HG03342 (cell line): ENCODE data around the gene DLG5.

ENCODE experiments used
- ATAC-seq: cut with Tn5 transposase; IDR thresholded peaks from one replicate; pipeline ENCODE4 v1.9.1; 2021; ENCODE audit warnings: mild to moderate bottlenecking, moderate library complexity; ENCODE audit not compliant: unreplicated experiment

Gene DLG5

GRCh38 chr10:77844713-77845445 lies 81.7 kb downstream of the DLG5 start:
- ATAC-seq, result no peak

GRCh38 chr10:77844177-77844576 lies 82.4 kb downstream of the DLG5 start:
- ATAC-seq, result no peak

GRCh38 chr10:77843264-77843663 lies 83.3 kb downstream of the DLG5 start:
- ATAC-seq, result no peak

GRCh38 chr10:77842652-77843212 lies 83.8 kb downstream of the DLG5 start:
- no peak for ATAC-seq

- no peak for ATAC-seq
These were observed 84.7 kb downstream of the DLG5 start for GRCh38 chr10:77841711-77842375.

GRCh38 chr10:77840636-77841035 lies 85.9 kb downstream of the DLG5 start:
- ATAC-seq, result no peak

GRCh38 chr10:77837925-77838595 lies 88.5 kb downstream of the DLG5 start:
- ATAC-seq, result no peak

- peak; percentile 94 for ATAC-seq
These were observed 89.2 kb downstream of the DLG5 start for GRCh38 chr10:77837248-77837924.

GRCh38 chr10:77836299-77836820 lies 90.2 kb downstream of the DLG5 start:
- peak; percentile 60 for ATAC-seq

GRCh38 chr10:77835669-77836086 lies 90.9 kb downstream of the DLG5 start:
- no peak for ATAC-seq

- no peak for ATAC-seq
These were observed 91.4 kb downstream of the DLG5 start for GRCh38 chr10:77834943-77835668.

GRCh38 chr10:77834540-77834939 lies 92.0 kb downstream of the DLG5 start:
- ATAC-seq, result no peak

- ATAC-seq, result no peak
These were observed 92.8 kb downstream of the DLG5 start for GRCh38 chr10:77833792-77834191.

- ATAC-seq, result no peak
These were observed 93.3 kb downstream of the DLG5 start for GRCh38 chr10:77833225-77833624.

- no peak for ATAC-seq
These were observed 94.3 kb downstream of the DLG5 start for GRCh38 chr10:77832238-77832637.

- no peak for ATAC-seq
These were observed 97.2 kb downstream of the DLG5 start for GRCh38 chr10:77829356-77829755.

- no peak for ATAC-seq
These were observed 98.2 kb downstream of the DLG5 start for GRCh38 chr10:77828377-77828776.

GRCh38 chr10:77827366-77827765 lies 99.2 kb downstream of the DLG5 start:
- ATAC-seq, result no peak

- ATAC-seq, result no peak
These were observed 100.6 kb downstream of the DLG5 start for GRCh38 chr10:77825965-77826364.

GRCh38 chr10:77824908-77825307 lies 101.6 kb downstream of the DLG5 start:
- ATAC-seq, result no peak
